Body of pancreas (tissue), 4 donors: ENCODE results near the gene SLF2. TPM values are rescaled to one million over a fixed set of nuclear protein-coding genes. Genes with fewer than 3 reads are reported as not detected.

Source experiments
- ATAC-seq: fragments of 150-250 bp; one replicate; pipeline ENCODE4 v1.9.1; 2016
- DNase-seq, 4 donors: peaks; one replicate each; pipeline ENCODE4 v3.0.0-alpha.2; 2019
- H3K27ac ChIP-seq, 4 donors: fragments of 200-600 bp; sonication (generic); 1 replicate in 3 of 4; 2 replicates in 1 of 4; pipeline versions ENCODE4 v1.5.1 to v1.6.1; 2016 to 2019; ENCODE audit warnings: mild to moderate bottlenecking in 1 of 4, mixed read lengths in 1 of 4, moderate library complexity in 1 of 4
- H3K27me3 ChIP-seq, 2 donors: fragments of 200-600 bp; sonication (generic); one replicate each; pipeline ENCODE4 v1.6.0; 2016; ENCODE audit warnings: mild to moderate bottlenecking in 1 of 2
- H3K36me3 ChIP-seq, 2 donors: fragments of 200-600 bp; sonication (generic); replicated peaks in 1 of 2; 2 replicates each; pipeline ENCODE4 v1.5.1; 2016; ENCODE audit warnings: low read depth in 2 of 2; ENCODE audit not compliant: insufficient read depth in 1 of 2
- H3K4me1 ChIP-seq: fragments of 200-600 bp; sonication (generic); one replicate; pipeline ENCODE4 v1.6.0; 2016
- H3K4me3 ChIP-seq, 2 donors: fragments of 200-600 bp; sonication (generic); 1 replicate in 1 of 2; 2 replicates in 1 of 2; pipeline ENCODE4 v1.5.1; 2016 to 2019
- H3K9me3 ChIP-seq, 3 donors: fragments of 200-600 bp; sonication (generic); 1 replicate in 2 of 3; 2 replicates in 1 of 3; pipeline ENCODE4 v1.5.1; 2016
- POLR2A ChIP-seq, 3 donors: fragments of 450-650 bp; IDR thresholded peaks; one replicate each; pipeline ENCODE4 v1.6.1; 2016; ENCODE audit warnings: antibody characterized with exemption in 3 of 3, mild to moderate bottlenecking in 2 of 3
- WGBS, 2 donors: methylation state at CpG; one replicate each; pipeline ENCODE4 v1.1.5; 2017; 5-methylcytosine and 5-hydroxymethylcytosine counted together
- intact Hi-C: fragments of 100-400 bp; cut with DNase I; formaldehyde crosslinking; loops from one replicate; pipeline ENCODE4 v1.15.1; 2023
- total RNA-seq, 2 donors: library from RNA; depleted of rRNA; stranded (reverse); fragments of >200 nt; gene quantifications; one replicate each; pipeline ENCODE4 v1.1.0, GENCODE V29; 2016
- TF ChIP-seq, protein P1 (sequence below), 7 experiments: fragments of 450-650 bp in 4 of 7; fragments of 200-600 bp in 3 of 7; sonication (generic) in 3 of 7; IDR thresholded peaks; one replicate each; pipeline ENCODE4 v1.5.1; 2016 to 2019; ENCODE audit warnings: antibody characterized with exemption in 7 of 7

The SLF2 gene
- total RNA-seq, 2 donors from 2014 or later, result 16.2 to 26.7 TPM

DNA sequence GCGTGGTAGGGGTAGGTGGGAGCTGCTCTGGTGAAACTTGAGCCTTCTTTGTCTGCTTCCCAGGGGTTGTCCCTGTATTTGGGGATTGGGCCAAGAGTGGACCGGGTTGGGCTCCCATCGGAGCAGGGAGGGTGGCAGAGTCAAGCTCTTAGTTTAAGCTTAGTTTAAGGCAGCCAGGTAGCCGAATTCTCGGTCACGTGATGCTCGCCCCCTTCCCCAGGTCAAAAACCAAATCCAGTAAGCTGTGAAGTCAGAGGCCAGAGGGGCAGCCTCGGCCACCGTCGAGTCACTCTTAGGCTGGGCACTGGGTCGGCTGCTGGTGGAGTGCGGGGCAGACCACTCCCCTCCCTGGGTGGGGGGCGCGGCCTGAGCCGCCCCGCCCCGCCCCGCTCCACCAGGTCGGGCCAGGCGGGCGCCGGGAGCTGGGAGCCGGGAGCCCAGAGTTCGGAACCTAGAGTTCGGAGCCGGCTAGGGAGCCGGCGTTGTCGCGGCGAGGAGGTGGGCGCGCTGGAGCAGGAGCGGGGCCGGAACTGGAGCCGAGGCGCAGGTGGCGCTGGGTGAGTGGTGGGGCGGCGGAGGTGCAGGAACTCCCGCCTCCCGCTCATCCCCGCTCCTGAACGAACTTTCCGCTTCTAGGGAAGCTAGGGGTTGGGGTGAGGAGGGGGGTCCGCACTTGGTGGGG is 84.1 kb downstream of the SLF2 start:
- WGBS, 2 donors, result 3 to 8% methylated on average over 16 to 43 of the region's 46 CpGs
- Histone ChIP-seq H3K4me3 (peak overlapping the region; percentile 32 to 61), H3K27ac (peak overlapping the region; percentile 87 to 98 (median 97)), H3K4me1 (peaks cover 42% of the 10 kb centered on the region), H3K36me3 (peaks cover 0 to 2% of the 10 kb centered on the region in 2 donors), H3K27me3 (no peaks in the 10 kb centered on the region), H3K9me3 (no peaks in the 10 kb centered on the region)
- DNase-seq (peak; percentile 39 to 66 (median 49)), ATAC-seq (peak; percentile 7)
- TF ChIP-seq, protein P1, sequence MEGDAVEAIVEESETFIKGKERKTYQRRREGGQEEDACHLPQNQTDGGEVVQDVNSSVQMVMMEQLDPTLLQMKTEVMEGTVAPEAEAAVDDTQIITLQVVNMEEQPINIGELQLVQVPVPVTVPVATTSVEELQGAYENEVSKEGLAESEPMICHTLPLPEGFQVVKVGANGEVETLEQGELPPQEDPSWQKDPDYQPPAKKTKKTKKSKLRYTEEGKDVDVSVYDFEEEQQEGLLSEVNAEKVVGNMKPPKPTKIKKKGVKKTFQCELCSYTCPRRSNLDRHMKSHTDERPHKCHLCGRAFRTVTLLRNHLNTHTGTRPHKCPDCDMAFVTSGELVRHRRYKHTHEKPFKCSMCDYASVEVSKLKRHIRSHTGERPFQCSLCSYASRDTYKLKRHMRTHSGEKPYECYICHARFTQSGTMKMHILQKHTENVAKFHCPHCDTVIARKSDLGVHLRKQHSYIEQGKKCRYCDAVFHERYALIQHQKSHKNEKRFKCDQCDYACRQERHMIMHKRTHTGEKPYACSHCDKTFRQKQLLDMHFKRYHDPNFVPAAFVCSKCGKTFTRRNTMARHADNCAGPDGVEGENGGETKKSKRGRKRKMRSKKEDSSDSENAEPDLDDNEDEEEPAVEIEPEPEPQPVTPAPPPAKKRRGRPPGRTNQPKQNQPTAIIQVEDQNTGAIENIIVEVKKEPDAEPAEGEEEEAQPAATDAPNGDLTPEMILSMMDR (IDR thresholded peaks at IDR 0.05), result peak in 3 of 7 experiments; percentile 6 to 28 (median 6)
- no peak for TF ChIP-seq POLR2A (IDR thresholded peaks at IDR 0.05)
- intact Hi-C loops, result no loop called here

DNA sequence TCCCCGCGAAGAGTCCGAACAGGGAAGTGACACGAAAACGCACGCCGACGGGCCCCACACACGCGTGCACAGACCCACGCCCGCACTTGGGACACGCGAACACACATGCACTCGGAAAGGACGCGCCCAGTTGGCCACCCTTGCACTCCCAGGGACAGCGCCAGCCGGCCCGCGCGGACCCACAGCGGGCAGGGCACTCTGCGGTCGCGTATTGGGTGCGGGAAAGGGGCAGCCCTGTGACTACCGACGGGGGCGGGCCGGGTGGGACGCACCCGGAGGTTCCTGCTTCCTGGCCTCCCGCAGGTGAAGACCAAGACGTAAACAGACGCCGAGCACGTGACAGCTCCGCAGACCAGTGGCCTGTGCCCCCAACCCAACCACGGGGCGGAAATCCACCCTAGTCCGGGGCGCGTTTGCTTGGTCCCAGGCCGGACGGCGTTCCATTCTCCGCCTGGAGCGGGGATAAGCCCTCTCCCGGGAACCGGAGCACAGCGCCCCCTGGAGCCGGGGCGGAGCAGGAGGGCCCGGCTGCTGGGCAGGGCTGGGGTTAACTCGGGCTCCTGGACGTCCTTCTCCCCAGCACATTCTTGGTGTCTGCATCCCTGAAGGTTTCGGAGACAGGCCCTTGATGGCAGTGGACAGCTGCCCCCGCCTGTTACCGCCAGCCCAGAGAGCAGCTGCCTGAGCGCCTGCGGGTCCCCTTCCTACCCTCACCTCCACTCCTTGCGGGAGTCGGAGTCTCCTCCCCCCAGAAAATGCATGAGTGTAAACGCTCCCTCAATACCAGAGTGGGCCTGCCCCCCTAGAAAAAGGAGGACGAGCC is 84.8 kb downstream of the SLF2 start:
- Histone ChIP-seq H3K27ac (peak overlapping the region; percentile 87 to 98 (median 97)), H3K36me3 (peaks cover 0 to 2% of the 10 kb centered on the region in 2 donors), H3K27me3 (no peaks in the 10 kb centered on the region), H3K4me1 (peaks cover 49% of the 10 kb centered on the region), H3K4me3 (peak overlapping the region; percentile 32 to 61), H3K9me3 (no peaks in the 10 kb centered on the region)
- ATAC-seq, result peak; percentile 61
- 0% methylated on average over 4 to 66 of the region's 66 CpGs for WGBS, 2 donors
- peak; percentile 78 to 84 (median 82) for DNase-seq
- intact Hi-C loops, result no loop called here
- TF ChIP-seq, protein P1 (IDR thresholded peaks at IDR 0.05), result peak; percentile 85 to 95 (median 90)
- peak; percentile 36 to 64 (median 56) for TF ChIP-seq POLR2A (IDR thresholded peaks at IDR 0.05)

DNA sequence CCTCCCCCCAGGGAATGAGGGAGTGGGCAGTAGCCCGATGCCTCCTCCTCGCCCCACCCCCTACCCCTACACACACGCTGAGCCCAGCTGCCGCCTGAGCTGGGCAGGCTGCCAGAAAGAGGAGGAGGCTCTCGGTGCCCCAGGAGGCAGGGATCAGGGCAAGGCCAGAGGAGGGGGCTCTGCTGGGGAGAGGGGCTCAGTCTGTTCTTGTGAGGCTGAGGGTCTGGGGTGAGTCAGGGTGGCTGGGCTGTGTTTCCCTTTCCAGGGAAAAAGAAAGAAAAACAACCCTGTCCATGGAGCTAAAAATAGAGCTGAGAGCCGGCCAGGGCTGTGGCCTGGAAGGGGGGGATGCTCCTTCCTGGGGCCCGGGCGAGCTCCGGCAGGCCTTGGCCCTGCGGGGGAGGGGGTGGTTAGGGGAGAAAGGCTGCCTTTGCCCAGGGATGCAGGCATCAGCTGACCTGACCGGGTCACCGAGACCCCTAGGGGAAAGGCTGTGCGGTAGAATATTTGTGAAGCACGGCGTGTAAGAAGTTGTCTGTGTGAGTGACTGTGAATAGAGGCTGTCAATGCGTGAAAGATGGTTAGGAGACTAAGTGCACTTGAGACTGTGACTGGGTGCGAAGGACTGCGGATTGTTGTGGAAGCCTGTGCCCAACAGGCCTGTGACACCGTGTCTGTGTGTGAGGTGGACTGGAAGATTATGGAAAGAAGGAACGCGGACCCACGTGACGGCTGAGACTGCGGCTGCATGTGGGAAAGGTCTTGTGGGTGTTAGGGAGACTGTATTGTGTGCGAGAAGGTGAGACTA is 85.6 kb downstream of the SLF2 start:
- intact Hi-C loops, result no loop called here
- no peaks in the 10 kb centered on the region for H3K27me3 ChIP-seq
- peak overlapping the region; percentile 87 to 98 (median 97) for H3K27ac ChIP-seq
- no peaks in the 10 kb centered on the region for H3K36me3 ChIP-seq
- whole genome bisulfite sequencing, 2 donors, result 1 to 3% methylated on average over 22 to 25 of the region's 25 CpGs
- DNase-seq (peak; percentile 84 to 91 (median 89)), ATAC-seq (peak; percentile 57)
- TF ChIP-seq, protein P1 (IDR thresholded peaks at IDR 0.05), result no peak
- no peak for TF ChIP-seq POLR2A (IDR thresholded peaks at IDR 0.05)
- H3K4me3 ChIP-seq, result peak overlapping the region; percentile 32 to 61
- no peaks in the 10 kb centered on the region for H3K9me3 ChIP-seq
- peaks cover 49% of the 10 kb centered on the region for H3K4me1 ChIP-seq

GRCh38 chr10:100998991-100999741 is 86.4 kb downstream of the SLF2 start:
- TF ChIP-seq, protein P1 (IDR thresholded peaks at IDR 0.05), result peak; percentile 91 to 95 (median 93)
- TF ChIP-seq POLR2A (IDR thresholded peaks at IDR 0.05), result peak; percentile 70 to 78 (median 74)
- intact Hi-C loops, result no loop called here
- Histone ChIP-seq H3K27ac (peak overlapping the region; percentile 87 to 98 (median 97)), H3K36me3 (no peaks in the 10 kb centered on the region), H3K4me3 (peak overlapping the region; percentile 18 to 31), H3K9me3 (no peaks in the 10 kb centered on the region), H3K4me1 (peaks cover 49% of the 10 kb centered on the region), H3K27me3 (no peaks in the 10 kb centered on the region)
- peak; percentile 65 for ATAC-seq
- DNase-seq, result peak; percentile 76 to 81 (median 80)
- 0% methylated on average over 2 to 54 of the region's 83 CpGs for WGBS, 2 donors
